ENCODE results near the gene THOP1.

THOP1 gene

GRCh38 chr19:2804156-2805004 lies 19.1 kb downstream of the THOP1 start:
- no peak for DNase-seq

- no peak for DNase-seq
Observed at GRCh38 chr19:2805261-2805900, 20.1 kb downstream of the THOP1 start.

- no peak for DNase-seq
Observed at GRCh38 chr19:2805991-2806649, 20.8 kb downstream of the THOP1 start.

GRCh38 chr19:2806736-2807378 lies 21.6 kb downstream of the THOP1 start:
- no peak for DNase-seq

GRCh38 chr19:2807379-2808128 lies 22.3 kb downstream of the THOP1 start:
- no peak for DNase-seq

- DNase-seq = no peak
Observed at GRCh38 chr19:2808129-2808941, 23.0 kb downstream of the THOP1 start.

GRCh38 chr19:2809387-2810140 lies 24.3 kb downstream of the THOP1 start:
- no peak for DNase-seq

GRCh38 chr19:2810141-2811091 lies 25.1 kb downstream of the THOP1 start:
- no peak for DNase-seq

GRCh38 chr19:2811221-2811722 lies 26.0 kb downstream of the THOP1 start:
- no peak for DNase-seq

- no peak for DNase-seq
Observed at GRCh38 chr19:2811735-2812413, 26.6 kb downstream of the THOP1 start.

GRCh38 chr19:2812414-2813234 lies 27.3 kb downstream of the THOP1 start:
- DNase-seq = no peak

GRCh38 chr19:2813235-2814160 lies 28.2 kb downstream of the THOP1 start:
- DNase-seq = no peak

- DNase-seq = no peak
Observed at GRCh38 chr19:2814426-2814825, 29.1 kb downstream of the THOP1 start.

GRCh38 chr19:2815191-2815614 lies 29.9 kb downstream of the THOP1 start:
- DNase-seq = no peak

GRCh38 chr19:2815923-2816322 lies 30.6 kb downstream of the THOP1 start:
- no peak for DNase-seq

- no peak for DNase-seq
Observed at GRCh38 chr19:2816641-2817040, 31.3 kb downstream of the THOP1 start.
